Tibial artery (tissue), 4 donors: ENCODE results near the gene LRP1B.

ENCODE experiments used
- DNase-seq, 2 donors: peaks; one replicate each; pipeline ENCODE4 v3.0.0-alpha.2; 2019
- H3K27ac ChIP-seq, 2 donors: fragments of 200-600 bp; sonication (generic) in 1 of 2; 1 replicate in 1 of 2; 2 replicates in 1 of 2; pipeline ENCODE4 v1.5.1; 2018 to 2019; ENCODE audit warnings: mild to moderate bottlenecking in 1 of 2
- H3K27me3 ChIP-seq, 2 donors: fragments of 200-600 bp; sonication (generic) in 1 of 2; one replicate each; pipeline versions ENCODE4 v1.5.1 to v1.6.0; 2016 to 2019
- H3K36me3 ChIP-seq, 3 donors: fragments of 200-600 bp; sonication (generic) in 2 of 3; one replicate each; pipeline ENCODE4 v1.5.1; 2016 to 2019; ENCODE audit warnings: mild to moderate bottlenecking in 2 of 3
- H3K4me1 ChIP-seq, 4 donors: fragments of 200-600 bp; sonication (generic) in 2 of 4; 1 replicate in 3 of 4; 2 replicates in 1 of 4; pipeline ENCODE4 v1.5.1; 2016 to 2019
- H3K4me3 ChIP-seq, 2 donors: fragments of 200-600 bp; sonication (generic) in 1 of 2; 1 replicate in 1 of 2; 2 replicates in 1 of 2; pipeline ENCODE4 v1.5.1; 2018 to 2019; ENCODE audit warnings: mild to moderate bottlenecking in 2 of 2
- H3K9me3 ChIP-seq, 3 donors: fragments of 200-600 bp; sonication (generic) in 1 of 3; one replicate each; pipeline ENCODE4 v1.5.1; 2016 to 2019
- CTCF ChIP-seq, 2 experiments: fragments of 200-600 bp in 1 of 2; fragments of 450-650 bp in 1 of 2; IDR thresholded peaks; one replicate each; pipeline ENCODE4 v1.5.1; 2017 to 2019; ENCODE audit warnings: antibody characterized with exemption in 2 of 2, mild to moderate bottlenecking in 1 of 2, moderate library complexity in 1 of 2
- intact Hi-C: fragments of 100-400 bp; cut with DNase I; formaldehyde crosslinking; loops from one replicate; pipeline ENCODE4 v1.15.0; 2023; ENCODE audit warnings: low total_unique reads

Gene LRP1B

GRCh38 chr2:140714586-140714985 is 1416.2 kb downstream of the LRP1B start:
- no peak overlapping the region for H3K4me3 ChIP-seq
- H3K36me3 ChIP-seq: no peaks in the 10 kb centered on the region
- no peaks in the 10 kb centered on the region for H3K27me3 ChIP-seq
- DNase-seq: no peak
- no peak overlapping the region for H3K27ac ChIP-seq
- H3K4me1 ChIP-seq: no peaks in the 10 kb centered on the region
- TF ChIP-seq CTCF (IDR thresholded peaks at IDR 0.05): no peak
- intact Hi-C loops: no loop called here
- H3K9me3 ChIP-seq: no peaks in the 10 kb centered on the region

- Histone ChIP-seq H3K4me3 (no peak overlapping the region), H3K36me3 (no peaks in the 10 kb centered on the region), H3K4me1 (no peaks in the 10 kb centered on the region), H3K27ac (no peak overlapping the region), H3K9me3 (no peaks in the 10 kb centered on the region), H3K27me3 (no peaks in the 10 kb centered on the region)
- no peak for TF ChIP-seq CTCF (IDR thresholded peaks at IDR 0.05)
- intact Hi-C loops: no loop called here
- DNase-seq: no peak
Measured at GRCh38 chr2:140711867-140712266, 1418.9 kb downstream of the LRP1B start.

GRCh38 chr2:140701726-140702125 is 1429.1 kb downstream of the LRP1B start:
- Histone ChIP-seq H3K36me3 (no peaks in the 10 kb centered on the region), H3K4me3 (no peak overlapping the region), H3K27me3 (no peaks in the 10 kb centered on the region), H3K9me3 (no peaks in the 10 kb centered on the region), H3K27ac (no peak overlapping the region), H3K4me1 (no peaks in the 10 kb centered on the region)
- DNase-seq: no peak
- intact Hi-C loops: no loop called here
- TF ChIP-seq CTCF (IDR thresholded peaks at IDR 0.05): no peak

- H3K36me3 ChIP-seq: no peaks in the 10 kb centered on the region
- intact Hi-C loops: no loop called here
- no peak for TF ChIP-seq CTCF (IDR thresholded peaks at IDR 0.05)
Measured at GRCh38 chr2:140698636-140699035, 1432.2 kb downstream of the LRP1B start.

GRCh38 chr2:140696449-140696848 is 1434.4 kb downstream of the LRP1B start:
- DNase-seq: no peak

More at GRCh38 chr2:140698636-140699035, 1432.2 kb downstream of the LRP1B start:
- no peak overlapping the region for H3K4me3 ChIP-seq
- DNase-seq: no peak
- H3K27ac ChIP-seq: no peak overlapping the region
- no peaks in the 10 kb centered on the region for H3K27me3 ChIP-seq
- H3K9me3 ChIP-seq: no peaks in the 10 kb centered on the region
- no peaks in the 10 kb centered on the region for H3K4me1 ChIP-seq

More at GRCh38 chr2:140696449-140696848, 1434.4 kb downstream of the LRP1B start:
- no peaks in the 10 kb centered on the region for H3K36me3 ChIP-seq
- no peaks in the 10 kb centered on the region for H3K9me3 ChIP-seq
- no peak overlapping the region for H3K4me3 ChIP-seq
- H3K27me3 ChIP-seq: no peaks in the 10 kb centered on the region
- no peak for TF ChIP-seq CTCF (IDR thresholded peaks at IDR 0.05)
- no peak overlapping the region for H3K27ac ChIP-seq
- intact Hi-C loops: no loop called here
- H3K4me1 ChIP-seq: no peaks in the 10 kb centered on the region
